Colonic mucosa (tissue), 4 donors: ENCODE data around the gene KDM4B. TPM values are rescaled to one million over a fixed set of nuclear protein-coding genes. Genes with fewer than 3 reads are reported as not detected.
A peak's percentile ranks its signal among the peaks of the same experiment; 100 is the strongest.

Experiments used
- DNase-seq: peaks from one replicate; pipeline ENCODE4 v3.0.0-alpha.2; 2020
- H3K27ac ChIP-seq: fragments of 200-600 bp; one replicate; pipeline ENCODE4 v1.8.0; 2021
- H3K27me3 ChIP-seq: fragments of 200-600 bp; one replicate; pipeline ENCODE4 v1.8.0; 2021
- H3K36me3 ChIP-seq: fragments of 200-600 bp; one replicate; pipeline ENCODE4 v1.8.0; 2021
- H3K4me1 ChIP-seq: fragments of 200-600 bp; one replicate; pipeline ENCODE4 v1.8.0; 2021; ENCODE audit warnings: mild to moderate bottlenecking
- H3K4me3 ChIP-seq: fragments of 200-600 bp; one replicate; pipeline ENCODE4 v1.8.0; 2021
- H3K9ac ChIP-seq, 2 donors: one replicate each; pipeline ENCODE4 v1.7.0; 2013; ENCODE audit warnings: control low read depth in 2 of 2, low read depth in 2 of 2, low read length in 2 of 2
- H3K9me3 ChIP-seq: fragments of 200-600 bp; one replicate; pipeline ENCODE4 v1.8.0; 2021
- CTCF ChIP-seq: fragments of 200-600 bp; IDR thresholded peaks from one replicate; pipeline ENCODE4 v1.8.0; 2022; ENCODE audit warnings: antibody characterized with exemption, mild to moderate bottlenecking
- intact Hi-C: fragments of 100-400 bp; cut with DNase I; formaldehyde crosslinking; loops from one replicate; pipeline ENCODE4 v1.14.1; 2022
- total RNA-seq, 2 donors: library from RNA; stranded (reverse); fragmentation: NEBNext Ultra II Directional in 1 of 2; extraction: Animal tissue kit (Norgen Biotek cat#: 25700) in 1 of 2; gene quantifications; one replicate each; pipeline ENCODE4 v1.2.1, GENCODE V29; 2021
- donor health status: healthy.
- donor health status: DM: no; HTN: no; CAD: no.
- donor health status: DM: no; HTN: no; CAD: no.

The KDM4B gene
- total RNA-seq, 2 donors from 2014 or later = 35.2 to 52.9 TPM

- H3K27me3 ChIP-seq = no peaks in the 10 kb centered on the region
- no peak overlapping the region for H3K9ac ChIP-seq
- no peaks in the 10 kb centered on the region for H3K4me1 ChIP-seq
- H3K9me3 ChIP-seq = no peaks in the 10 kb centered on the region
- intact Hi-C loops = no loop called here
- peaks cover 2% of the 10 kb centered on the region for H3K36me3 ChIP-seq
- no peak overlapping the region for H3K4me3 ChIP-seq
- no peak overlapping the region for H3K27ac ChIP-seq
- DNase-seq = peak; percentile 54
- TF ChIP-seq CTCF = no peak
Measured at GRCh38 chr19:5138606-5139582, 170.0 kb downstream of the KDM4B start.

GRCh38 chr19:5139583-5140325 lies 170.8 kb downstream of the KDM4B start:
- Histone ChIP-seq H3K27me3 (no peaks in the 10 kb centered on the region), H3K36me3 (peaks cover 11% of the 10 kb centered on the region), H3K4me1 (no peaks in the 10 kb centered on the region), H3K27ac (no peak overlapping the region), H3K9me3 (no peaks in the 10 kb centered on the region), H3K9ac (no peak overlapping the region), H3K4me3 (no peak overlapping the region)
- no peak for TF ChIP-seq CTCF
- intact Hi-C loops = no loop called here
- no peak for DNase-seq

GRCh38 chr19:5141129-5141849 lies 172.4 kb downstream of the KDM4B start:
- no peak for DNase-seq
- Histone ChIP-seq H3K4me1 (no peaks in the 10 kb centered on the region), H3K4me3 (no peak overlapping the region), H3K36me3 (peaks cover 12% of the 10 kb centered on the region), H3K27me3 (no peaks in the 10 kb centered on the region), H3K9ac (no peak overlapping the region), H3K9me3 (no peaks in the 10 kb centered on the region), H3K27ac (no peak overlapping the region)
- no peak for TF ChIP-seq CTCF
- intact Hi-C loops = no loop called here

- Histone ChIP-seq H3K27me3 (no peaks in the 10 kb centered on the region), H3K27ac (no peak overlapping the region), H3K9me3 (no peaks in the 10 kb centered on the region), H3K4me3 (no peak overlapping the region), H3K9ac (no peak overlapping the region), H3K4me1 (no peaks in the 10 kb centered on the region), H3K36me3 (peaks cover 12% of the 10 kb centered on the region)
- DNase-seq = no peak
- TF ChIP-seq CTCF = no peak
- intact Hi-C loops = no loop called here
Measured at GRCh38 chr19:5141850-5142724, 173.2 kb downstream of the KDM4B start.
